HS-27A (cell line): ENCODE data around the gene ALDH7A1.
"Not testable (repeated sequence)": the region's sequence is repeated elsewhere in the genome, so short reads cannot be mapped to it uniquely, and the experiment has no call there.

ENCODE experiments used
- DNase-seq: peaks from one replicate; pipeline ENCODE4 v3.0.0-alpha.2; 2012; ENCODE audit warnings: low read depth, missing footprints

Gene ALDH7A1

DNA sequence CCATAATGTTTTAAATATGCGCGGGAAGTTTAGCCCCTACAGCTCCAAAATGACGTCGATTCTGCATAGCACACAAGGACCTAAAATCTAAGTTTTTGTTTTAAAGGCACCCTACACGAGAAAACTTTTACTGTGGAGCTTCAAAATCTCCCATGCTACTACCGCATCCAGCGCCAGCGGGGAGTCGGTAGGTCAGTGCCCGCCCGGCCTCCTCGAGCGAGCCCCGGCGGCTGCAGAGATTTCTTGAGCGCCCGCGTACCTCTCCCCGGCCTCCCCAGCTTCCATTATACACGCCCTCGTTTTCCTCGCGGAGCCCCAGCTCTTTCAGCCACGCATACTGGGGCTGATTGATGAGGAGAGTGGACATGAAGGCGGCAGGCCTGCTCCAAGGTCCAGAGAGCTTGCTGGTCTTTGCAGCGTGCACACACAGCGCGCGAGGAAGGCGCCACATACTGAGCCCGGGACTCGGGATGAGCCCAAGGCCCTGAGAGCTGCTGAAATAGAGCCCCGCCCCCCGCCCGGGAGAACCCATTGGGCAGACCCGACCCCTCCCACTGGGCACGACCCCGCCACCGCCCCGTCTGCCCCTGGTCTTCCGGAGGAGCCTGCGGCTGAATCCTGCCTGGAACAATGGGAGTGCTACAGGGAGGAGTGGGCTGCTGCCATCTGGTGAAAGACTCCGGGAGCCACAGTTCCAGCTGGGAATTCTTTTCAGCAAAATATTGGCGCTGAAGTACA lies at the start of gene ALDH7A1:
Gene ALDH7A1, minus strand, starts transcription at position 472 of the 738 bp plus-strand sequence. Its CDS starts 21 bp downstream, at position 451.
- peak; percentile 66 for DNase-seq

DNA sequence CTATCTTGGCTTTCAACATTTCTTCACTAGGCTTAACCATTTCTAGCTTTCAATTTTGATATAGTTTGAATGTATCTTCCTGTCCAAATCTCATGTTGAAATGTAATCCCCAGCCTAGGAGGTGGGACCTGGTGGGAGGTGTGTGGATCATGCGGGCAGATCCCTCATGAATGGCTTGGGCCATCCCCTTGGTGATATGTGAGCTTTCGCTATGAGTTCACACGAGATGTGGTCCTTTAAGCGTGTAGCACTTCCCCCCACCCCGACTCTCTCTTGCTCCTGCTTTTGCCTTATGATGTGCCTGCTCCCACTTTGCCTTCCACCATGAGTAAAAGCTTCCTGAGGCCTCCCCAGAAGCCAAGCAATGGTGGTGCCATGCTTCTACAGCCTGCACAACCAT lies 46.4 kb upstream of the ALDH7A1 start:
- DNase-seq = no peak

- DNase-seq = no peak
Observed at GRCh38 chr5:126640866-126641265, 45.8 kb upstream of the ALDH7A1 start.

GRCh38 chr5:126636956-126637355 lies 41.9 kb upstream of the ALDH7A1 start:
- DNase-seq = no peak

- no peak for DNase-seq
Observed at GRCh38 chr5:126635585-126635984, 40.6 kb upstream of the ALDH7A1 start.

GRCh38 chr5:126633552-126633951 lies 38.5 kb upstream of the ALDH7A1 start:
- no peak for DNase-seq

DNA sequence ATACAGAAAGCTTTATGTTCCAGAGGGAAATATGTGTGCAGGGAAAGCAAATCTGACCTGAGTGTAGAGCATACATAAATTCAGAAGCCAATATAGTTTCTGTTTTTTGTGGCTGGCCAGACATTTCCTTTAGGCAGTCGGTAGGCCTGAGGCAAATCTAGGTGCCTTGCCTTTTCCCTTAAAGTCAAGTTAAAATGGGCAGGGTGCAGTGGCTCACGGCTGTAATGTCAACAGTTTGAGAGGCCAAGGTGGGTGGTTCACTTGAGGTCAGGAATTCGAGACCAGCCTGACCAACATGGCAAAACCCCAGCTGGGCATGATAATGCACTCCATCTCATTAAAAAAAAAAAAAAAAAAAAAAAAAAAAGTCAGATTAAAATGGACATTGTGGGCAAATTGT lies 36.9 kb upstream of the ALDH7A1 start:
- DNase-seq = no peak

GRCh38 chr5:126628102-126628501 lies 33.1 kb upstream of the ALDH7A1 start:
- DNase-seq = no peak

DNA sequence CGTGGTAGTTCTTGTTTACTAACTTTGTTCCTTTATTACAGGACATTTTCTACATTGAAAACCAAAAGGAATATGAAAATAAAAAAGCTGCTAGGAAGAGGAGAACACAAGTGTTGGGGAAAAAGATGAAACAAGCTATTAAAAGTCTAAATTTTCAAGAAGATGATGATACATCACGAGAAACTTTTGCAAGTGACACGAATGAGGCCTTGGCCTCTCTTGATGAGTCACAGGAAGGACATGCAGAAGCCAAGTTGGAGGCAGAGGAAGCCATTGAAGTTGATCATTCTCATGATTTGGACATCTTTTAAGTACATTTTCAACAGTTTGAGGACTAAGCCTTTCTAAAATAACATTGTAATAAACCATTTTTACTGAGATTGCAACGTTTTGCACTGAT lies 29.5 kb upstream of the ALDH7A1 start:
- peak; percentile 59 for DNase-seq

- no peak for DNase-seq
Observed at GRCh38 chr5:126619781-126620180, 24.8 kb upstream of the ALDH7A1 start.

DNA sequence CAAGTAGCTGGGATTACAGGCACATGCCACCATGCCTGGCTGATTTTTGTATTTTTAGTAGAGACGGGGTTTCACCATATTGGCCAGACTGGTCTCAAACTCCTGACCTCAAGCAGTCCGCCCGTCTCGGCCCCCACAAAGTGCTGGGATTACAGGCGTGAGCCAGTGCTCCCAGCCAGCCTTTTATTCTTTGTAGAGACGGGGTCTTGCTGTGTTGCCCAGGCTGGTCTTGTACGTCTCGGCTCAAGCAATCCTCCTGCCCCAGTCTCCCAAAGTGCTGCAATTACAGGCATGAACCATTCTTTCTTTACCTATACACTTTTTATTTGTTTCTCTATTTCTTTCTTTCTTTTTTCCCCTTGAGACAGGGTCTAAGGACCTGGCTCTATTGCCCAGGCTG lies 22.6 kb upstream of the ALDH7A1 start:
- DNase-seq = not testable (repeated sequence)

GRCh38 chr5:126615286-126615685 lies 20.3 kb upstream of the ALDH7A1 start:
- DNase-seq = no peak

GRCh38 chr5:126613941-126614592 lies 19.0 kb upstream of the ALDH7A1 start:
- DNase-seq = no peak

GRCh38 chr5:126610616-126611015 lies 15.6 kb upstream of the ALDH7A1 start:
- no peak for DNase-seq

DNA sequence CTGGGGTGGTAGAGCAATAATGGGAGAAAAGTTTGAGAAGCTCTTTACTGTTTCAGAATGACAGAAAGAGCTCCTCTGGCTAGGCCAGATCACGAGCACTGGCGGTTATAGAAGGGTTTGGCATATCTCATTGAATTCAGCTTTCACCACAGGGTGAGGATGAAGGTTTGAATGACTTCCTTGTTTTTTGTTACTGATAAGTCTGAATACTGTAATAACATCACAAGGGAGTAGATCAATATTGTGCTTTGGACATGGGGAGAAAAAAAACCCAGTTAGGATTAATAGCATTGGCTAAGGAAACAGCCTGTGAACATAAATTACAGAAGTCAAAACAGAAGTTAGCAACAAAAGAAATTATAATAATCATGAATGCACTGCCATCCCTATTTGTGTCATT lies 15.1 kb upstream of the ALDH7A1 start:
- no peak for DNase-seq

DNA sequence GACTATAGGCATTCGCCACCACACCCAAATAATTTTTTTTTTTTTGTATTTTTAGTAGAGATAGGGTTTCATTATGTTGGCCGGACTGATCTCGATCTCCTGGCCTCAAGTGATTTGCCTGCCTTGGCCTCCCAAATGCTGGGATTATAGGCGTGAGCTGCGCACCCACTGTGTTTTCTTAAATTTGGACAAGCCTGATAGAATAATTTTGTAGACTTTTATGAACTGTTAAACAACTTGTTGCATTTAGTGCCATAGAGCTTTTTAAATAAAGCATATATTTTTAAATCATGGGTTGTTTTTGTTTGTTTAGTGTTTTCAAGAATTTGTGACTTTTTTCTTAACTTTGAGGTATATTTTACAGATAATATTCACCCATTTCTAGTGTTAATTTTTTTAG lies 10.5 kb upstream of the ALDH7A1 start:
- no peak for DNase-seq

GRCh38 chr5:126603402-126603991 lies 8.5 kb upstream of the ALDH7A1 start:
- DNase-seq = no peak

GRCh38 chr5:126600631-126601511 lies 5.9 kb upstream of the ALDH7A1 start, which contains the start of gene PHAX:
Gene PHAX (plus strand): TSS chr5:126600947. CDS start chr5:126600963, 16 bp downstream.
- no peak for DNase-seq

DNA sequence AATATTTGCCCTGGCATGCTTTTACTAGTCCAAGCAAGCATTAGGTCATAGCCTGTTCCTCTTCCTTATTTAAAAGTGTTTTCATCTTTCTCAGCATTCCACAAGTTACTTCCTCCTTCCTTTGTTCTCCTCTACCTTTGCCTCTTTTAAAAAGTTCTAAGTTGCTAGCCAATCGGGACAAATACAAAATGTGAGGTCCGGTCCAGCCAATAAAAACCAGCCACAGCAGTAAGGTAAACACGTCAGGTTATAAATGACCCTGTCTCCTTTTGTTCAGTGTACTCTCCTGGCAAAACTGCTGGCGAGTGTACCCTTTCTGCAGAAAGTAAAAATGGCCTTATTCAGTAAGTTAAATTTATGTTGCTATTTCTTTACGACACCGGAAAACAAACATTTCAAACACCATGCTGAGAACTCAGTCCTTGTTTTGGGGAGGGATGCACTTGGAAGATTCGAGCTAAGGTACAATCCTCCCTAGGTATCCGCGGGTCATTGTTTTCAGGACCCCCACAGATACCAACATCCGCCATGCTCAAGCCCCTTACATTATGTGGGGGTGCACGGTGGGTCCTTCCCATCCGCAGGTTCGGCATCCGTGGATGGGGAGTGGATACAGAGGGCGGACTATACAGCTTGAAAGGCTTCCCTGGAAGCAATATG lies 5.1 kb upstream of the ALDH7A1 start:
- not testable (repeated sequence) for DNase-seq

DNA sequence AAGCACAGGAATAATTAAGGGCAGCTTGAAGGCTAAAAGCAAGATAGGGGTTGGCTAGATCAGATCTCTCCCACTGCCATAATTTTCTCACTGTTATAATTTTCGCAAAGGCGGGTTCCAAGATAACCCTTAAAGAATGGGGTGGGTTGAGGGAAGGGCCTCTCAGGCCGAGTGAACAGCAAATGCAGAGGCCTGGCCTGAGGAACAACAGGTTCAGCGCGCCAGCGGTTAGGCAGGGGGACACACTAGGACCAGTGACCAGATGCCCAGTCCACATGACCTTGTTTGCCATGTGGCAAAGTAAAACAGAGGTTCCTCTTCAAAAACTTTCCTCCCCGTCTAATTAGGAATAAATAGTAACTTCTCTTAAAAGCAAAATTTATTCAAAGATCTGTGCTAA lies 4.5 kb upstream of the ALDH7A1 start:
- no peak for DNase-seq

DNA sequence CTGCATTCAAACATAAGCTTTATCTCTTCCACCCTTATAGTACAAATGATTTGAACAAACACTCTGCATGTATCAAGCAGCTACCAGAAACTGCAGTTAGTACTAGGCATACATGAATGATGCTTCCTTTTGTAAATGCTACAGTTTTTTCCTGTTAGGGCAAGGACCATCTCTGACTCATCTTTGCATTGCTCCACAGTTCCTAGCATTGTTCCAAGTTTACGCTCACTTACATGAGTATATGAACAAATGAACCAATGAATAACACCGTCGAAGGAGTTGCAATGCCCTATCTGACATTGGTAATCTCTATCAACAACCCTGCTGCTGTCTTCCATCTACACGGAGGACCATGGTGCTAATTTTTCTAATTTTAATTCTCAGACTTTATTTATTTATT lies 2.1 kb upstream of the ALDH7A1 start:
- no peak for DNase-seq
